HK-2 (cell line): Measurements from ENCODE around the gene SNX13.
"Not testable (repeated sequence)": the region's sequence is repeated elsewhere in the genome, so short reads cannot be mapped to it uniquely, and the experiment has no call there.

Experiments
- DNase-seq: peaks from one replicate; pipeline ENCODE4 v3.0.0-alpha.2; 2018; ENCODE audit not compliant: unreplicated experiment

The SNX13 gene

GRCh38 chr7:17845197-17845547, 95.1 kb downstream of the SNX13 start:
- no peak for DNase-seq

DNA sequence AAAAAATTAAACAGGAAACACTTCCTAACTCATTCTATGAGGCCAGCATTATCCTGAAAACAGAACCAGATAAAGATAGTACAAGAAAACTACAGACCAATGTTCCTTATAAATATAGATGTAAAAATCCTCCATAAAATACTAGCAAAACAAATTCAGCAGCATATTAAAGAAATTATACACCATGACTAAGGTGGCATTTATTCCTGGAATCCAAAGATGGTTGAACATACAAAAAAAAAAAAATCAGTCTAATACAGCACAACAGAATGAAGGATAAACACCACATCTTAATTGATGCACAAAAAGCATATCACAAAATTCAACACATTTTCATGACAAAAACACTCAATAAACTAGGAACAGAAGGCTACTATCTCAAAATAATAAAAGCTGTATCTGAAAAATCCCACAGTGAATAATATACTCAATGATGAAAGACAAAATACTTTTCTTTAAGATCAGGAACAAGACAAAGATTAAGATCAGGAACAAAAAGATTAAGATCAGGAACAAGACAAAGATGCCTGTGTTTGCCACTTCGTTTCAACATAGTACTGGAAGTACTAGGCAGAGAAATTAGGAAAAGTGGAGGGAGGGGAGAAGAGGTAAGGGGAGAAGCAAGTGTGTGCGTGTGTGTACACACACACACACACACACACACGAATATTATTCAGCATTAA, 95.6 kb downstream of the SNX13 start:
- DNase-seq = no peak

- no peak for DNase-seq
These were observed 96.3 kb downstream of the SNX13 start for GRCh38 chr7:17844022-17844421.

GRCh38 chr7:17843041-17843440, 97.3 kb downstream of the SNX13 start:
- no peak for DNase-seq

DNA sequence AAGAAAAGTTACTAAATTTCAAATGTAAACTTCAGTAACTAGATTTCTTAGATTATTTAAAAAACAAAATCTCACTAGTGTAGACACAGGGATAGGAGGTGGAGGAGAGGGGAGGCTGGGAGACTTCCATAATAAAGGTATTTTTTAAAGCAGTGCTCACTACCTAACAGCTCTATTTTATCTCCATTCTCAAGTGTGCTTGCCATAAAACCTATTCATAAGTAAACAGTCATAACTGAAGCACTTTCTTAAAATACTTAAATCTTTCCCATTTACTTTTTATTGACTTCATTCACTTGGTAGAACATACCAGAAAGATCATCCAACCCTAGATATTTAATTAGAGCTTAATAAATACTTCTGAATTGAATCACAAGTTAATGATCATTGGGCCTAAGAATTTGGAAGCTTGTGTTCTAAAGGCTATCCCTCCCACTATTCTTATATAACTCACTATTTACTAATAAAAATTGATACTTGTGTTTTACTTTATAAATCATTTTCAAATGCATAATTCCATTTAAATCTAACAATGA, 107.4 kb downstream of the SNX13 start:
- no peak for DNase-seq

- no peak for DNase-seq
These were observed 108.1 kb downstream of the SNX13 start for GRCh38 chr7:17832242-17832641.

- DNase-seq = no peak
These were observed 110.1 kb downstream of the SNX13 start for GRCh38 chr7:17830206-17830605.

GRCh38 chr7:17829001-17829400, 111.3 kb downstream of the SNX13 start:
- DNase-seq = no peak

- DNase-seq = no peak
These were observed 117.6 kb downstream of the SNX13 start for GRCh38 chr7:17822547-17823173.

GRCh38 chr7:17816903-17817302, 123.4 kb downstream of the SNX13 start:
- no peak for DNase-seq

- DNase-seq = no peak
These were observed 125.0 kb downstream of the SNX13 start for GRCh38 chr7:17815318-17815717.

- no peak for DNase-seq
These were observed 126.2 kb downstream of the SNX13 start for GRCh38 chr7:17814058-17814457.

DNA sequence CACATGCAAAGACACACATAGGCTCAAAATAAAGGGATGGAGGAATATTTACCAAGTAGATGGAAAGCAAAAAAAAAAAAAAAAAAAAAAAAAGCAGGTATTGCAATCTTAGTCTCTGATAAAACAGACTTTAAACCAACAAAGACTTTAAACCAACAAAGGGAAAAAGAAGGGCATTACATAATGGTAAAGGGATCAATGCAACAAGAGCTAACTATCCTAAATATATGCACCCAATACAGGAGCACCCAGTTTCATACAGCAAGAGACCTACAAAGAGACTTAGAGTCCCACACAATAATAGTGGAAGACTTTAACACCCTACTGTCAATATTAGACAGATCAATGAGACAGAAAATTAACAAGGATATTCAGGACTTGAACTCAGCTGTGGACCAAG, 131.1 kb downstream of the SNX13 start:
- not testable (repeated sequence) for DNase-seq

- no peak for DNase-seq
These were observed 133.1 kb downstream of the SNX13 start for GRCh38 chr7:17807242-17807641.

GRCh38 chr7:17806631-17807030, 133.7 kb downstream of the SNX13 start:
- DNase-seq = no peak

GRCh38 chr7:17802056-17802455, 138.2 kb downstream of the SNX13 start:
- no peak for DNase-seq

- DNase-seq = no peak
These were observed 148.0 kb downstream of the SNX13 start for GRCh38 chr7:17792075-17792936.

- no peak for DNase-seq
These were observed 153.0 kb downstream of the SNX13 start for GRCh38 chr7:17787257-17787656.

GRCh38 chr7:17786314-17786852, 153.9 kb downstream of the SNX13 start:
- no peak for DNase-seq

DNA sequence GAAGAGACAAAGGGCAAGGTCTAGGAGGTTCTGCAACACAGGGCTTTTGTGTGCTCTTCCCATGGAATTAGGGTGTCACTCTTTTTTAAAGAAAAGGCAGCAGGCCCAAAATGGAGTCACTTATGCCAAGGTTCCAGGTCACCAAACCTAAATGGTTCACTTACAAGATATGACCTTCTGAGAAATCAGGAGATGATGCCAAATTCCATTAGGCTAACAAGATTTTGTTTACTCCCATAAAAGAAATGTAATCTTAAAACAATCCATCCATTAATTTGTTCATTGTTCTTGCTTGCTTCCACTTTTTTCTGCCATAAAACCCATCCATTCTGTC, 158.1 kb downstream of the SNX13 start:
- DNase-seq = no peak

GRCh38 chr7:17781491-17782215, 158.6 kb downstream of the SNX13 start:
- no peak for DNase-seq

- DNase-seq = no peak
These were observed 160.9 kb downstream of the SNX13 start for GRCh38 chr7:17779381-17779780.
